Measurements from ENCODE around the gene CHST8.

The CHST8 gene

DNA sequence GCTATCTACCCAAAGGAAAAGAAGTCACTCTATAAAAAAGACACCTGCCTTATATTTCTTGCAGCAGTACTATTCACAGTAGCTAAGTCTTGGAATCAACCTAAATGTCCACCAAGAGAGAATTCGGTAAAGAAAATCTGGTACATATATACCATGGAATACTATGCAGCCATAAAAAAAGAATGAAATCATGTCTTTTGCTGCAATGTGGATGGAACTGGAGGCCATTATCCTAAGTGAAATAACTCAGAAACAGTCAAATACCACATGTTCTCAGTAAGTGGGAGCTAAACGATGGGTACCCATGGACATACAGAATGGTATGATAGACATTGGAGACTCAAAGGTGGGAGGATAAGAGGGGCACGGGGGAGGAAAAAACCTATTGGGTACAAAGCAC lies 92.4 kb downstream of the CHST8 start:
- no peak overlapping the region for H3K4me3 ChIP-seq (ENCODE audit: severe bottlenecking)
- no peaks in the 10 kb centered on the region for H3K4me1 ChIP-seq (ENCODE audit: insufficient read depth, poor library complexity, severe bottlenecking)
- H3K27ac ChIP-seq (ENCODE audit: poor library complexity, severe bottlenecking): no peak overlapping the region
- no peaks in the 10 kb centered on the region for H3K36me3 ChIP-seq (ENCODE audit: low read depth)
- H3K9me3 ChIP-seq (ENCODE audit: severe bottlenecking): no peaks in the 10 kb centered on the region
- no peaks in the 10 kb centered on the region for H3K27me3 ChIP-seq (ENCODE audit: insufficient read depth, poor library complexity, severe bottlenecking)
- TF ChIP-seq, protein P1, sequence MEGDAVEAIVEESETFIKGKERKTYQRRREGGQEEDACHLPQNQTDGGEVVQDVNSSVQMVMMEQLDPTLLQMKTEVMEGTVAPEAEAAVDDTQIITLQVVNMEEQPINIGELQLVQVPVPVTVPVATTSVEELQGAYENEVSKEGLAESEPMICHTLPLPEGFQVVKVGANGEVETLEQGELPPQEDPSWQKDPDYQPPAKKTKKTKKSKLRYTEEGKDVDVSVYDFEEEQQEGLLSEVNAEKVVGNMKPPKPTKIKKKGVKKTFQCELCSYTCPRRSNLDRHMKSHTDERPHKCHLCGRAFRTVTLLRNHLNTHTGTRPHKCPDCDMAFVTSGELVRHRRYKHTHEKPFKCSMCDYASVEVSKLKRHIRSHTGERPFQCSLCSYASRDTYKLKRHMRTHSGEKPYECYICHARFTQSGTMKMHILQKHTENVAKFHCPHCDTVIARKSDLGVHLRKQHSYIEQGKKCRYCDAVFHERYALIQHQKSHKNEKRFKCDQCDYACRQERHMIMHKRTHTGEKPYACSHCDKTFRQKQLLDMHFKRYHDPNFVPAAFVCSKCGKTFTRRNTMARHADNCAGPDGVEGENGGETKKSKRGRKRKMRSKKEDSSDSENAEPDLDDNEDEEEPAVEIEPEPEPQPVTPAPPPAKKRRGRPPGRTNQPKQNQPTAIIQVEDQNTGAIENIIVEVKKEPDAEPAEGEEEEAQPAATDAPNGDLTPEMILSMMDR (IDR thresholded peaks at IDR 0.05; ENCODE audit: poor library complexity, severe bottlenecking): no peak
- no peak for DNase-seq (ENCODE audit: low spot score)
- ATAC-seq (ENCODE audit: low read depth): no peak

DNA sequence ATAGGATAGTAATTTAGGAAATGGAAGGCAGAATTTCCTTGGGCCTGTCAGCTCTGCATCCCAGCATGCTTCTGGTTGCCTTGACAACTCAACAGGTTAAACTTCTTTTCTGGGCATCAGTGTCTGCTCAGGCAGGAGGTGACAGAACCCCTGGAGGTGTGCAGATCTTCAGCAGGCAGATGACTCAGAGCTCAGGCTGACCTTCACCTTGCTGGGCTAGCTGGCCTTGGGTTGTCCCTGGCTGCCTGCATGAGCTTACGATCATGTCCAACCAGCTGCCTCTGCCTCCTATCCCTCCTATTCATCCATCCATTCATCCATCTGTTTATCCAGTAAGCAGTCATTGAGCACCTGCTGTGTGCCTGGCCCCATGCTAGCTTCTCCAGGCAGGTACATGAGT lies 93.7 kb downstream of the CHST8 start:
- Histone ChIP-seq H3K4me3 (ENCODE audit: severe bottlenecking) (no peak overlapping the region), H3K36me3 (ENCODE audit: low read depth) (no peaks in the 10 kb centered on the region), H3K9me3 (ENCODE audit: severe bottlenecking) (no peaks in the 10 kb centered on the region), H3K4me1 (ENCODE audit: insufficient read depth, poor library complexity, severe bottlenecking) (no peaks in the 10 kb centered on the region), H3K27ac (ENCODE audit: poor library complexity, severe bottlenecking) (no peak overlapping the region), H3K27me3 (ENCODE audit: insufficient read depth, poor library complexity, severe bottlenecking) (no peaks in the 10 kb centered on the region)
- ATAC-seq (ENCODE audit: low read depth) (no peak), DNase-seq (ENCODE audit: low spot score) (no peak)
- TF ChIP-seq, protein P1 (IDR thresholded peaks at IDR 0.05; ENCODE audit: poor library complexity, severe bottlenecking): no peak

DNA sequence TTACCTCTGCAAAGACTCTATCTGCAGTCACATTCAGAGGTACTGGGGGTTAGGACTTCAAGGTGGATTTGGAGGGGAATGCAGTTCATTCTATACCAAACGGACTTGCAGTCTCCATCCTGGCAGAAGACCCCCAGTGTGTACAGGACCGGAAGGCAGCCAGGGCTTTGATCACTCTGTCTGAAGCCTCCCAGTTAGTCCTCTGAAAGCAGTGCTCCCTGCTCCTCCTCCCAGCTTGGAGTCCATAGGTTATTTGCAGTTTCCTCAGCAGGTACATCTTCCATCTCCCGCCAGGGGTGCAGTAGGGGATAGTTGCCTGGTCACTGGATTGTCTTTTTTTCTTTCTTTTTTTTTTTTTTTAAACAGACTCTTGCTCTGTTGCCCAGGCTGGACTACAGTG lies 96.1 kb downstream of the CHST8 start:
- H3K27ac ChIP-seq (ENCODE audit: poor library complexity, severe bottlenecking): no peak overlapping the region
- H3K27me3 ChIP-seq (ENCODE audit: insufficient read depth, poor library complexity, severe bottlenecking): no peaks in the 10 kb centered on the region
- no peak for ATAC-seq (ENCODE audit: low read depth)
- no peak for DNase-seq (ENCODE audit: low spot score)
- H3K4me3 ChIP-seq (ENCODE audit: severe bottlenecking): no peak overlapping the region
- H3K36me3 ChIP-seq (ENCODE audit: low read depth): no peaks in the 10 kb centered on the region
- no peaks in the 10 kb centered on the region for H3K4me1 ChIP-seq (ENCODE audit: insufficient read depth, poor library complexity, severe bottlenecking)
- TF ChIP-seq, protein P1 (IDR thresholded peaks at IDR 0.05; ENCODE audit: poor library complexity, severe bottlenecking): no peak
- H3K9me3 ChIP-seq (ENCODE audit: severe bottlenecking): no peaks in the 10 kb centered on the region

DNA sequence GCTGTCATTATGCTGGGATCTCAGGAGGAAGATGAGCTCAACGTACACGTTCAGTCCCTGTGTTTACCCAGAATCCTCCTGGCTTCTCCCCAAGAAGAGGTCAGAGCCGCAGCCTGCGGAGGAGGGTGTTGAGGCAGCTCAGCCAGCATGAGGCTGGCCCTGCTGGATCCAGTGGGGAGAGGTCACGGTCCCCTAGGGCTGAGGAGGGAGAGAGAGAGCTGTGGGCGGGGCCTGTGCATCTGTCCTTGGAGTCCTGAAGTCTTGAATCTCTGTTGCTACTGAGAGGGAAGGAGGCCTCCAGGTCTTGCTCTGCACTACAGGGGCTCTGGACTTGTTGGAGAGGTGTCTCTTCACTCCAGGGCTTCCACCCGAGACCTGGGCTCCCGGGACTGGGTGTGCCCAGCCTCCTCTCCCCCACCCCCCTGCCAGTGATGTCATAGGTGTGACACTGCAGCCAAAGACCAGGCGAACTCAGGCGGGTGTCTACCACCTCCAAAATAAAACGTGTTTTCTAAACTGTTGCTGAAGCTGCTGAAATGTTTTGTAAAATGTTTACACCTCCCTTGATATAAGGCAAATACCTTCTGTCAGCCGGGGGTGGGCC lies 97.0 kb downstream of the CHST8 start:
- H3K27ac ChIP-seq (ENCODE audit: poor library complexity, severe bottlenecking): no peak overlapping the region
- H3K4me3 ChIP-seq (ENCODE audit: severe bottlenecking): no peak overlapping the region
- DNase-seq (ENCODE audit: low spot score): no peak
- H3K27me3 ChIP-seq (ENCODE audit: insufficient read depth, poor library complexity, severe bottlenecking): no peaks in the 10 kb centered on the region
- no peak for ATAC-seq (ENCODE audit: low read depth)
- TF ChIP-seq, protein P1 (IDR thresholded peaks at IDR 0.05; ENCODE audit: poor library complexity, severe bottlenecking): no peak
- no peaks in the 10 kb centered on the region for H3K36me3 ChIP-seq (ENCODE audit: low read depth)
- no peaks in the 10 kb centered on the region for H3K4me1 ChIP-seq (ENCODE audit: insufficient read depth, poor library complexity, severe bottlenecking)
- H3K9me3 ChIP-seq (ENCODE audit: severe bottlenecking): no peaks in the 10 kb centered on the region

DNA sequence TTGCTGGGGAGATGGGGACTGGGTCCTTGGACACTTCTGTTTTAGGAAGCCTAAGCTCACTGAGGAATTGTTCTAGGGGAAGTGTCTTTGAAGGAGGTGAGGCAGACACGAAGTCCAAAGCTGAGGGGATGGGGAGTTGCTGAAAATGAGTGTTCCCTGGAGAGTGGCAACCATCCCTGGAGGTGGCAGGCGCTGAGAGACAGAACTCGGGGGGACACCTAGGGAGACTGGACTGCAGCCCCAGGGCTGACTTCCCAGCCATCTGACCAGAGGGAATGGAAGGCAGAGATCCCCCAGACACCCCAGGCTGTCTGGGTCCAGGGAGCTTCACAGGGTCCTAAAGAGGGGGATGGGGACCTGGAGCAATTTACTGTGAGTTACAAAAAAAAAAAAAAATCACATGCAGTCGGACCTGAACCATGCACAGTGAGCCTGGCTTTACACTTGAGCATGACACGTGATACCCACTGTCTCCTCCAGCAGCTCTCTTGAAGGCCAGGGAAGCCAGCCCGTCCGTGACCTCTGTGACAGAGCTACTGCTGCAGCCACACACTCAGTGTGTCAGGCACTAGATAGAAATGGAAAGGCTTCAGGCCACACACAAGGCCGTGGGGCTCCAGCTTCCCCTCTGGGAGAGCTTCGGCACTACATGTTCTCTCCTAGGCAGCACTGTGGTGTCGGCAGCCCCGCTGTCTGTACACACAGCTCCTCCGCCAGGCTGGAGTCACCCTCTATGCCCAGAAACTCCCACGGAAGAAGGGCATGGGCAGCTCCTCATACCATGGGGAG lies 97.8 kb downstream of the CHST8 start:
- Histone ChIP-seq H3K36me3 (ENCODE audit: low read depth) (no peaks in the 10 kb centered on the region), H3K4me3 (ENCODE audit: severe bottlenecking) (no peak overlapping the region), H3K27me3 (ENCODE audit: insufficient read depth, poor library complexity, severe bottlenecking) (no peaks in the 10 kb centered on the region), H3K27ac (ENCODE audit: poor library complexity, severe bottlenecking) (no peak overlapping the region), H3K4me1 (ENCODE audit: insufficient read depth, poor library complexity, severe bottlenecking) (no peaks in the 10 kb centered on the region), H3K9me3 (ENCODE audit: severe bottlenecking) (no peaks in the 10 kb centered on the region)
- DNase-seq (ENCODE audit: low spot score) (no peak), ATAC-seq (ENCODE audit: low read depth) (no peak)
- TF ChIP-seq, protein P1 (IDR thresholded peaks at IDR 0.05; ENCODE audit: poor library complexity, severe bottlenecking): no peak

All from RWPE2 (cell line).